ENCODE measurements around the gene PLLP. TPM values are rescaled to one million over a fixed set of nuclear protein-coding genes. Genes with fewer than 3 reads are reported as not detected.

The PLLP gene
- total RNA-seq, 1 donor from 2014 or later: 0.86 TPM

- H3K4me3 ChIP-seq: peak overlapping the region; percentile 85
- Mint-ChIP-seq H3K36me3 (peaks cover 8% of the 10 kb centered on the region), H3K9me3 (no peaks in the 10 kb centered on the region), H3K27me3 (ENCODE audit: insufficient read depth, low read depth) (no peaks in the 10 kb centered on the region), H3K4me1 (peaks cover 13% of the 10 kb centered on the region), H3K27ac (peak overlapping the region; percentile 93), H3K4me3 (peak overlapping the region; percentile 90)
- peak overlapping the region; percentile 71 for H3K4me2 ChIP-seq
- no peaks in the 10 kb centered on the region for H3K9me3 ChIP-seq (ENCODE audit: low read depth)
- no peaks in the 10 kb centered on the region for H4K20me1 ChIP-seq (ENCODE audit: low read depth)
- no peak for TF ChIP-seq CTCF (IDR thresholded peaks at IDR 0.05)
- TF ChIP-seq EZH2phosphoT487 (IDR thresholded peaks at IDR 0.05): no peak
- TF ChIP-seq EZH2 (IDR thresholded peaks at IDR 0.05): no peak
- peaks cover 31% of the 10 kb centered on the region for H3F3A ChIP-seq (ENCODE audit: low read depth)
- H3K9ac ChIP-seq: no peak overlapping the region
- peaks cover 5% of the 10 kb centered on the region for H3K4me1 ChIP-seq
- DNase-seq (ENCODE audit: low spot score): no peak
- peak overlapping the region; percentile 17 for H2AFZ ChIP-seq (replicated peaks)
- no peak overlapping the region for H3K27ac ChIP-seq
- H3K79me2 ChIP-seq (ENCODE audit: low read depth): no peaks in the 10 kb centered on the region
- H3K36me3 ChIP-seq: peaks cover 6% of the 10 kb centered on the region
- H3K27me3 ChIP-seq: peaks cover 10% of the 10 kb centered on the region
These were observed 40.1 kb downstream of the PLLP start for GRCh38 chr16:57244463-57244766.

- no peak overlapping the region for H3K27ac Mint-ChIP-seq
- DNase-seq (ENCODE audit: low spot score): no peak
- no peaks in the 10 kb centered on the region for H3K9me3 Mint-ChIP-seq
- Histone ChIP-seq H2AFZ (replicated peaks) (no peak overlapping the region), H3K27me3 (peaks cover 10% of the 10 kb centered on the region), H4K20me1 (ENCODE audit: low read depth) (no peaks in the 10 kb centered on the region), H3K27ac (no peak overlapping the region), H3K4me2 (no peak overlapping the region), H3K79me2 (ENCODE audit: low read depth) (no peaks in the 10 kb centered on the region), H3K4me3 (no peak overlapping the region), H3K36me3 (peaks cover 22% of the 10 kb centered on the region), H3F3A (ENCODE audit: low read depth) (peaks cover 32% of the 10 kb centered on the region), H3K9ac (no peak overlapping the region), H3K9me3 (ENCODE audit: low read depth) (no peaks in the 10 kb centered on the region), H3K4me1 (peaks cover 5% of the 10 kb centered on the region)
- TF ChIP-seq CTCF (IDR thresholded peaks at IDR 0.05): no peak
- TF ChIP-seq EZH2phosphoT487 (IDR thresholded peaks at IDR 0.05): no peak
- no peak for TF ChIP-seq EZH2 (IDR thresholded peaks at IDR 0.05)
- H3K36me3 Mint-ChIP-seq: peaks cover 9% of the 10 kb centered on the region
- H3K4me3 Mint-ChIP-seq: no peak overlapping the region
- no peaks in the 10 kb centered on the region for H3K27me3 Mint-ChIP-seq (ENCODE audit: insufficient read depth, low read depth)
- peaks cover 13% of the 10 kb centered on the region for H3K4me1 Mint-ChIP-seq
These were observed 41.8 kb downstream of the PLLP start for GRCh38 chr16:57242650-57243049.

- TF ChIP-seq CTCF (IDR thresholded peaks at IDR 0.05) (no peak), EZH2 (IDR thresholded peaks at IDR 0.05) (no peak), EZH2phosphoT487 (IDR thresholded peaks at IDR 0.05) (no peak)
- peaks cover 16% of the 10 kb centered on the region for H3K36me3 Mint-ChIP-seq
- peaks cover 9% of the 10 kb centered on the region for H3K4me1 Mint-ChIP-seq
- Histone ChIP-seq H3K9ac (no peak overlapping the region), H2AFZ (replicated peaks) (no peak overlapping the region), H3K27me3 (peaks cover 4% of the 10 kb centered on the region), H3K4me2 (no peak overlapping the region), H3F3A (ENCODE audit: low read depth) (peaks cover 32% of the 10 kb centered on the region), H3K4me1 (peaks cover 3% of the 10 kb centered on the region), H4K20me1 (ENCODE audit: low read depth) (no peaks in the 10 kb centered on the region), H3K79me2 (ENCODE audit: low read depth) (no peaks in the 10 kb centered on the region), H3K36me3 (peaks cover 26% of the 10 kb centered on the region), H3K4me3 (no peak overlapping the region), H3K27ac (no peak overlapping the region), H3K9me3 (ENCODE audit: low read depth) (no peaks in the 10 kb centered on the region)
- H3K4me3 Mint-ChIP-seq: no peak overlapping the region
- no peaks in the 10 kb centered on the region for H3K9me3 Mint-ChIP-seq
- DNase-seq (ENCODE audit: low spot score): no peak
- H3K27ac Mint-ChIP-seq: no peak overlapping the region
- peaks cover 2% of the 10 kb centered on the region for H3K27me3 Mint-ChIP-seq (ENCODE audit: insufficient read depth, low read depth)
These were observed 43.6 kb downstream of the PLLP start for GRCh38 chr16:57240851-57241250.
